C1 segment of cervical spinal cord (tissue), 14 donors: Measurements from ENCODE around the gene AGAP1.
A peak's percentile ranks its signal among the peaks of the same experiment; 100 is the strongest.
"Not testable (repeated sequence)": the region's sequence is repeated elsewhere in the genome, so short reads cannot be mapped to it uniquely, and the experiment has no call there.

Source experiments
- DNase-seq, 14 donors: peaks; one replicate each; lab custom pipeline; 2025; lab: John Stamatoyannopoulos, UW

AGAP1 gene

GRCh38 chr2:236141616-236142015 lies 647.8 kb downstream of the AGAP1 start:
- not testable (repeated sequence) for DNase-seq

DNA sequence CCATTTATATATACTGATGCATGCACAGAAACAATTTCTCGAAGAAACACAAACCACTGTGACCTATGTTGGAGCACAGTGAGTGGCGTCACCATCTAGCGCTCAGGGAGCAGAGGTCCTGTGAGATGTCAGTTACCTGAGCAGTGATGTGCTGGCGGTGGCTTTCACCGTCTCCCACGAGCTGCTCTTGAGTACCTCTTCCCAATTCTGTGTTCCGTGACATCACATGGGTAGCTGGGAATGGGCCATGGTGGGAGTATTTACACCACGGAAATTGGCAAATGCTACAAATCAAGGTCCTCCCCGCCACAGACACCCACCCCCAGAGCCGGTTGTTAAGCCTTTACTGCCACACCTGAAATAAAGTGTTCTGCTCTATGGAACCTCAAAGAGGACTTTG lies 650.0 kb downstream of the AGAP1 start:
- DNase-seq: no peak

DNA sequence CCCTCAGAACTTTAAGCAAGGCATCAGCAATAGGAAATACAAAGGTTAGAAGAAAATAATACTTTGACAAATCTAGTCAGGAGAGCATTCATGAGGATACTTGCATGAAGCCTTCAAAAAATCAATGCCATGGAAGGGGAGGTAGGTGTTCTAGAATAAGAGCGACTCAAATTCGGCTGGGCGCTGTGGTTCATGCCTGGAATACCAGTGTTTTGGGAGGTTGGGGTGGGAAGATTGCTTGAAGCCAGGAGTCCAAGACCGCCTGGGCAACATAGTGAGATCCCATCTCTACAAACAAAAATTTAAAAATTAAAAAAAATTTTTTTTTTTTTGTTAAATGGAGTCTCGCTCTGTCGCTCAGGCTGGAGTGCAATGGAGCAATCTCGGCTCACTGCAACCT lies 652.6 kb downstream of the AGAP1 start:
- no peak for DNase-seq

DNA sequence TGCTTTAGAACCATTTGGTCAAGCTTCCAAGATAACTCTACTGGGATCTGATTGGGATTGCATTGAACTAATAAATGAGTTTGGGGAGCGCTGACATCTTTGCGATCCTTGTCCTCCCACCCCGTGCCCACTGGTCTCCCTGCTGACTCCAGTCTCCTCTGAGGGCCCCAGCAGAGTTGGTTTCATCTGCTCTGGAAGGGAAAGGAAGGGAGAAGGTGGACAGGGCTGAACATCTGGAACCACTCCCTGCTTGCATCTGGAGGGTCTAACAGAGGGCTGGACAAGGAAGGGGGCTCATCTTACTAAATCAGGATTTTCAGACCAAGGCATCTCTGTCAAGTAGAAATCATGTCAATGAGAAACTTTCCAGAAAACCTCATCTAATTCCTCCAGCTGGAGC lies 661.6 kb downstream of the AGAP1 start:
- DNase-seq: no peak

DNA sequence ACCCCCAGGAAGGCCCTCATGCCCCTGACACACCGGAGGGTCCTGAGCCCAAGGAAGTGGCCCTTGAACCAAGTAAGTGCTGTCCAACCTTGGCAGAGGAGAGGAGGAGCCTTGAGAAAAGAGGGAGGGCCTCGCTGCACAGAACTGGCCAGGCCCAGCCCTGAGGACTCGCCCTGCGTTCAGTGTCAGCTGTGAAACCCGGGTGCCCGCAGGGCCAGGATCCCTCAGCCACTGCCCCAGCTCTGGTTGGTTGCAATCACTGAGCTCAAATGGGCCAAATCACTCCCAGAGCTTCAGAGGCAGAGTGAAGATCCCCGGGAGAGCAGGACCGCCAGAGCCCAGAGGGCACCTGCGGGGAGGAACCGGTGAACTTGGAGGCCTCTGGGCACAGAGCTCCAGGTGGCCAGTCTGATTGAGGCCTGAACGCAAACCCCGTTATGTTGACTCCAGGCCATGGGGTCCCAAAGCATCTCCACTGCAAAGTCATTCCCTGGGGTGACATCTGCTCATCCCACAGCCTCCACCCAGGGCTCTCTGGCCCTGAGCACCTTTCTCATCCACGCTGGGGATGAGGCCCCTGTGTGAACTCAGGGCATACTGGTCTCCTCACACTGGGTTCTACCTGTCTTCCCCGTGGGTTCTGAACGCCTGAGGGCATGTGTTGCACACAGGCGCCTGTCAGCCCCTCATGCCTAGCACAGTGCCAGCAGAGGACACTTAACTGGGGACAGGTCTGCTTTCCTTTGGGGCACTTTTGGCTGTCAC lies 662.4 kb downstream of the AGAP1 start:
- DNase-seq: no peak

- DNase-seq: no peak
Measured at GRCh38 chr2:236156860-236157194, 663.0 kb downstream of the AGAP1 start.

DNA sequence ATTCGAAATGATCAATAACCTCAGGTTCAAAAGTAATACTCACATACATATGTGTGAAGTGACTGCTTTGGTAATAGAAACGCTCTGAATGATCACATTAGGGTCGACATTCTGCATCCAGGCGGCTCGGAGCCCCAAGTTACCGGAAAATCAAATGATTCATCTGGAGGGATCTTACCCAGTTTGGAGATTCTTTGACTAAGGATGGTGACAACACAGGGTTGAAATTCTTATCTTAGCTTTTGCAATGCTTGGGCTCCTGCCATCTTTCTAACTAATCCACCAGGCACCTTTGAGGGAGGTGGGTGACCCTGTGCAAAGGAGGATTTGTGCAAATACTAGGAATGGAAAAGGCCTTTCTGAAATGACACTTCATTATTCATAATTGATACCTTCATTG lies 663.5 kb downstream of the AGAP1 start:
- no peak for DNase-seq

- DNase-seq: no peak
Measured at GRCh38 chr2:236157815-236158498, 664.1 kb downstream of the AGAP1 start.

DNA sequence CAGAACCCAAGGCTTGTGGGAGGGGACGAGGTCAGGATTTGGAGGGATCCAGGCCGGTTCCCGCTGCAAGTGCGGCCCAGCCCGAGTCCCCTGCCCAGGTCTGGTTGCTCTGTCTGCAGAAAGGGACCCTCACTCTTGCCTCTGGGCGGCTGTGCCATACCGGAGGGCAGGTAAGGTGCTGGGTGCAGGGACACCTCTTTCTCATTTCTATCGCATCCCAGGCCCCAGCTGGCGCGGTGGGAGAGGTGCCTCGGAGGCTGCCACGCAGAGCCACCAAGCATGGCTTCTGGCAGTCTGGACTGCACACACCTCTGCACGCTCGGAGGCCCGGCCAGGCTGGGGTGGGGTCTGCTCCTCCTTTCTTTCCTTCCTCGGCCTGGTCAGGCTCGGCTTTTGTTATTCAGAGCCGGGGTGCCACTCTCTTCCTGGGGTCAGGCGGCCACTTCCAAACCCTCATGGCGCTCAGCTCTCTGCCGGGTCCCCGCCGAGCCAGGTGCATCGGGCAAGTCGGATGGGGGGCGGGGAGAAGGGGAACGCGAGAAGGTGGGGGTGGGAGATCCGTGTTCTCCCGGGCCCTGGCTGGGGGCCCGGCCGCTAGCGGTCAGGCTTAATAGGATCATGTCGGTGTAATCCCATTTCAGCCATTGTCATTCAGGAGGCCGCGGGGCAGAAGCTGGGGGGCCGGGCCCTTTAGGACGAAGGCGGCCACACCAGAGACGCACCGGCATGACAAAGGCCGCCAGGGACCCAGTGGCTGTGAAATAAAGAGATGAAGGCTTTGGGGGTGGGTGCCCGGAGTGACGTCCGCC lies 665.3 kb downstream of the AGAP1 start:
- no peak for DNase-seq

- no peak for DNase-seq
Measured at GRCh38 chr2:236159778-236160170, 665.9 kb downstream of the AGAP1 start.

GRCh38 chr2:236160366-236161081 lies 666.7 kb downstream of the AGAP1 start:
- DNase-seq: no peak

GRCh38 chr2:236161082-236161462 lies 667.2 kb downstream of the AGAP1 start:
- DNase-seq: no peak

GRCh38 chr2:236161531-236161930 lies 667.7 kb downstream of the AGAP1 start:
- no peak for DNase-seq

DNA sequence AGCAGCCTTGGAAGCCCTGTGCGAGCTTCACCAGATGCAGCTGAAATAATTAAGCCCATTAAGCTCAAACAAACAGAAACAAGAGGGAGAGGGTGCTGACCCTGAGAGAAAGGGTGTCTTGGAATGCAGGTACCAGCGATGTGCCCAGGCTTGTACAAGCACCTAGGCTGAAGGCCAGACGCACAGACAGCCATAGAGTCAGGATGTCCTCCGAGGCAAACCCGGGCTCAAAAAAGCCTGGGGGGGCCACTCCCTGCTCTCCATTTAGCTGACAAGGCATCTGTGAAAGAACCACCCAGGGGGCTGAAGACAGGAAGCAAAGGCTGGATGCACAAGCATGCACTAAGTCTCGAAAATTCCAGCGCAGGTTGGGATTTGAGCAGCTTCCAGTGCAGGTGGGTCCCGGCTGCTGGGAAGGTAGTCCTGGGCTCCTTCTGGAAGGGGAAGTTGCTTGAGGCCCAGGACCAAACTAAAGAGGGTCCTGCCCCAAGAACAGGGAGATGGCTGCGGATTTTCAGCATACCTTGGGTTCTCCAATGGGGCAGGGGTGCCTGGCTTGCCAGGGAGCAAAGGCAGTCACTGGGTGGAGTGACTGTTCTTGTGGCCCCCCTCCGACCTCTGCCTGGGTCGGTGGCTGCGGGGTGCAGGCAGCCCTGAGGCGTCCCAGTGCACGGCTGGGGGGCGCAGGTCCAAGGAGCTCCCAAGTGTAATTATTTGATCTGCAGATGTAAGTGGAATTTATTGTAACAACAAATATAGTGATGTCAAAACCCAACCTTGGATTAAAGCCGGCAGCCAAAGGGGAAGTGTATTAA lies 668.4 kb downstream of the AGAP1 start:
- no peak for DNase-seq

DNA sequence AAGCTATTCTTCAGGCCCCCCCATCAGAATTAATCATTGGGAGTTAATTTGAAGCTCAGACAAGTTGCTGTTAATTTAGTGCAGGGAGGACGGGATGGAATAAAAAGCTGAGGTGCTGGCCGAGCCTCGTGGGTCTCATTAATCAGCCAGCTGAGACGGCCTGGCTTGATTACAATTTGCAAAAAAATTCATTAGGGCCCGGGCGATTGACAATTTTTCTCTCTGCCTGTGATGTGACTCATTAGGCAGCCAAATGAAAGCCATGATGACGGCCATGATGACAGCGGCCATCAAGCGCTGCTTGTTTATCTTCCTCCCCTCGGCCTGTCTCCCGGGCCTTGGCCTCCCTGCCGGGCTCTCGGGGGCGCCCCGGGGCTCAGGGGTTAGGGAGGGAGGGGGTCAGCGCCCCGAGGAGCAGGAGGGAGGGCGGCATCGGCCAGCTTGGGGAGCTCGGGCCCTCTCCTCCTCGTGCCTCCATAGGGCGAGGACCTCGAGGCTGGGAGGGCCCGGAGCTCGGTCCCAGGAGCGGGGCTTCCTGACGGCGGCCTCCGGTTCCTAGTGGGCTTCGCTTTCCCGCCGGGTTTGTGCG lies 669.1 kb downstream of the AGAP1 start:
- DNase-seq: peak in 1 of 14 donors; percentile 26

GRCh38 chr2:236163471-236164200 lies 669.8 kb downstream of the AGAP1 start:
- DNase-seq: no peak

DNA sequence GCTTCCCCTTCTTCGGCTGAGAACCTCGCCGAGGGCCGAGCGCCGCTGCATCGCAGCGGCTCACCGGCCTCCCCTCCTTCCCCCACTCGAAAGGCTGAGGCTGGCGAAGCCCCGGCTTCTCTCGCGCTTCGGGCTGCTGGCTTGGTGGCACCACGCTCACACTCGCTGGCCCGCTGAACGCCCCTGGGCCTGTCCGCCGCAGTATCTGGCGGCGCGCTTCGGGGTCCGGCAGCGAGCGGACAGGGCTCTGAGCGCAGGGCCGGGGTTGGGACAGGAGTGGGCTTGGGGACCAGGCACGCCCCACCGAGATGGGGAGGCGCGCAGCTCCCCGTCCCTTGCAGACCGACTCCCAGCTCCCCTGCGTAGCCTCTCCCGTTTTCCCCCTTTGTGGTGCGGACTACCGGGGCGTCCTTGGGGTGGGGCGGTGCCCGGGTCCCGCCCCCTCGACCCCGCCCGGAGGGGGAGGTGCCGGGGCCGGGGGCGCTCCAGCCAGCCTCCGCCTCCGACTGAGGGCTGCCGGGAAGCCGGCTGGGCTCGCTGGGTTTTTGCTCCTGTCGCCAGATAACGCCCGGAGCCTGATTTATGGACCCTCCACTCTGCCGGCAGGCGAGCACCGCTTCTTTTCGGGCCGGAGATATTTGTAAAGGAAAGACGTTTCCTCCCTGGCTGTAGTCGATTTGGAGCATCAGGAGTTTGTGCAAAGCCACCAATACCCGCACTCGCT lies 670.5 kb downstream of the AGAP1 start:
- DNase-seq: no peak

DNA sequence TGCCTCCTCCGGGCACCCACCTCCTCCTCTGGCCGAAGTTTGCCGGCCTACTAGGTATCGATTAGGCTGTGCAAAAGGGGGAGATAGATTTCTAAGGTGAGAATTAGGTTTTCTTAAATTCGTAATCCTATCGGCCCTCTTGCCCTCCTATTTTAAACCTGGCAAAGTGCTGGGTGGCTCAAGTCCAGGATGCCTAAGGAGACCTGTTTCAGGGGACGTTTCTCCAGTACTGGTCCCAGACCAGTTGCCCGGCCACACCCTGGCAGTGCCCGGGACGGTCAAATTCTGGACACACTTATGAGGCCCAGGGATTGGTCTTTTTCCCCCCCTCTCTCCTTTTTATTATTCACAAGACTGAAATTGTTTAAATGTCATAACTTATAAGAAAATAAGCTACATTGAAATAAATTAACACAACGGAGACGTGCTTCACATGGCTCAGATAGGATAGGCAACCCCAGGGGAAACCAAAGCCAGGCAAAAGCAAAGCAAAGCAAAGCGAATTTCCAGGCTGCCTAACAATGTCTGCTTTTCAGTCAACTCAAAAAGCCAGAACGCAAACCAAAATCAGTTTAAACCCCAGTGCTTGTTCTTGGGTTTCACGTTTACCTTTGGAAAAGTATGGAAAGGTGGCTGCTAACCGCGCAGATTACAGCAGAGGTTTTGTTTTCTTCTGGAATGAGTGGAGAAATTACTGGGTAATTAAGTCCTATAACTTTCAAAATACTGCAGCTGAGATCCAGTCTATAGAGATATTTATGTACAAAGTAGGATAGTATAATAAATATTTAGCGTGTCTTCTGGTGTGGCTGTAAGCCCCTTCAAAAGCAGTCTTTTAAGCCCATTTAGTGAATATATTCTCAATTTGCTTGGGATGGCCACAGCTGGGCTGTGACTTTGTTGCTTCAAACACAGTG lies 671.3 kb downstream of the AGAP1 start:
- DNase-seq: no peak
